HG03378 (cell line): ENCODE data around the gene CPN1.
"Not testable (repeated sequence)": the region's sequence is repeated elsewhere in the genome, so short reads cannot be mapped to it uniquely, and the experiment has no call there.

Experiments used
- ATAC-seq: cut with Tn5 transposase; IDR thresholded peaks from one replicate; pipeline ENCODE4 v1.9.1; 2021; ENCODE audit warnings: mild to moderate bottlenecking, moderate library complexity; ENCODE audit not compliant: unreplicated experiment

The CPN1 gene

GRCh38 chr10:100025576-100025975, 56.1 kb downstream of the CPN1 start:
- ATAC-seq, result no peak

- ATAC-seq, result no peak
Observed at GRCh38 chr10:100024748-100025147, 56.9 kb downstream of the CPN1 start.

- ATAC-seq, result no peak
Observed at GRCh38 chr10:100022403-100022802, 59.3 kb downstream of the CPN1 start.

- no peak for ATAC-seq
Observed at GRCh38 chr10:100021322-100021721, 60.3 kb downstream of the CPN1 start.

- no peak for ATAC-seq
Observed at GRCh38 chr10:100020886-100021253, 60.8 kb downstream of the CPN1 start.

GRCh38 chr10:100020142-100020885, 61.4 kb downstream of the CPN1 start:
- peak; percentile 85 for ATAC-seq

GRCh38 chr10:100019787-100020141, 61.9 kb downstream of the CPN1 start:
- no peak for ATAC-seq

GRCh38 chr10:100014071-100014762, 67.5 kb downstream of the CPN1 start:
- ATAC-seq, result peak; percentile 64

- ATAC-seq, result no peak
Observed at GRCh38 chr10:100013621-100014020, 68.0 kb downstream of the CPN1 start.

- ATAC-seq, result not testable (repeated sequence)
Observed at GRCh38 chr10:100011906-100012305, 69.8 kb downstream of the CPN1 start.

- ATAC-seq, result peak; percentile 36
Observed at GRCh38 chr10:100009793-100010676, 71.6 kb downstream of the CPN1 start, which contains the start of gene DNMBP. Gene DNMBP (minus strand): TSS chr10:100009947. CDS start chr10:99972124, 37,823 bp downstream.

- ATAC-seq, result peak; percentile 27
Observed at GRCh38 chr10:100009283-100009792, 72.3 kb downstream of the CPN1 start.

- no peak for ATAC-seq
Observed at GRCh38 chr10:100008708-100009282, 72.9 kb downstream of the CPN1 start.

GRCh38 chr10:100008142-100008522, 73.5 kb downstream of the CPN1 start:
- no peak for ATAC-seq

- no peak for ATAC-seq
Observed at GRCh38 chr10:100007231-100008141, 74.2 kb downstream of the CPN1 start.

GRCh38 chr10:100006243-100006886, 75.3 kb downstream of the CPN1 start:
- ATAC-seq, result no peak

GRCh38 chr10:100004805-100005510, 76.7 kb downstream of the CPN1 start:
- no peak for ATAC-seq

- ATAC-seq, result no peak
Observed at GRCh38 chr10:100000109-100000644, 81.5 kb downstream of the CPN1 start.
